Thyroid gland (tissue), 4 donors: Measurements from ENCODE around the gene FHOD3.

Experiments
- CTCF ChIP-seq, 6 experiments: fragments of 200-600 bp in 3 of 6; fragments of 450-650 bp in 3 of 6; sonication (generic) in 3 of 6; IDR thresholded peaks; one replicate each; pipeline ENCODE4 v1.5.1; 2016 to 2019; ENCODE audit warnings: antibody characterized with exemption in 6 of 6, mild to moderate bottlenecking in 2 of 6, inconsistent platforms in 1 of 6, moderate library complexity in 1 of 6
- POLR2A ChIP-seq, 2 donors: fragments of 450-650 bp; IDR thresholded peaks; one replicate each; pipeline ENCODE4 v1.6.1; 2017; ENCODE audit warnings: antibody characterized with exemption in 2 of 2, mild to moderate bottlenecking in 2 of 2, moderate library complexity in 1 of 2

- TF ChIP-seq CTCF (IDR thresholded peaks at IDR 0.05), result no peak
- TF ChIP-seq POLR2A (IDR thresholded peaks at IDR 0.05), result no peak
Measured at GRCh38 chr18:36522509-36522908, 225.0 kb downstream of the FHOD3 start.
